MM.1S (cell line): ENCODE results near the gene LRMDA.

Experiments
- DNase-seq: peaks from one replicate; pipeline ENCODE4 v3.0.0-alpha.2; 2015
- H2AFZ ChIP-seq: fragments of 300-600 bp; sonication (generic); 2 replicates; pipeline ENCODE4 v1.6.0; 2016; ENCODE audit warnings: antibody characterized with exemption, low read length
- H3F3A ChIP-seq: fragments of 300-600 bp; sonication (generic); 2 replicates; pipeline ENCODE4 v1.6.1; 2016; ENCODE audit warnings: mild to moderate bottlenecking, antibody characterized with exemption, low read length, moderate library complexity, mixed read lengths; ENCODE audit not compliant: insufficient read depth
- H3K27ac ChIP-seq: fragments of 300-600 bp; sonication (generic); 2 replicates; pipeline ENCODE4 v1.5.1; 2016; ENCODE audit warnings: mild to moderate bottlenecking, low read length
- H3K27me3 ChIP-seq: fragments of 300-600 bp; sonication (generic); replicated peaks from 2 replicates; pipeline ENCODE4 v1.6.0; 2016; ENCODE audit warnings: low read length; ENCODE audit not compliant: insufficient read depth
- H3K36me3 ChIP-seq: fragments of 300-600 bp; sonication (generic); replicated peaks from 2 replicates; pipeline ENCODE4 v1.6.1; 2016; ENCODE audit warnings: mild to moderate bottlenecking, low read length, mixed read lengths; ENCODE audit not compliant: insufficient read depth
- H3K4me1 ChIP-seq: fragments of 300-600 bp; sonication (generic); 2 replicates; pipeline ENCODE4 v1.6.1; 2016; ENCODE audit warnings: low read length, mixed read lengths
- H3K4me2 ChIP-seq: fragments of 300-600 bp; sonication (generic); 2 replicates; pipeline ENCODE4 v1.6.0; 2016; ENCODE audit warnings: low read depth, low read length
- H3K4me3 ChIP-seq: fragments of 300-600 bp; sonication (generic); 2 replicates; pipeline ENCODE4 v1.5.1; 2016; ENCODE audit warnings: low read length, mixed read lengths
- H3K79me2 ChIP-seq: fragments of 300-600 bp; sonication (generic); 2 replicates; pipeline ENCODE4 v1.6.1; 2016; ENCODE audit warnings: mixed run types, low read length, mixed read lengths
- H3K9ac ChIP-seq: fragments of 300-600 bp; sonication (generic); 2 replicates; pipeline ENCODE4 v1.6.1; 2016; ENCODE audit warnings: low read length, mixed read lengths
- H3K9me2 ChIP-seq: fragments of 300-600 bp; sonication (generic); replicated peaks from 2 replicates; pipeline ENCODE4 v1.6.1; 2016; ENCODE audit warnings: mild to moderate bottlenecking, low read length, mixed read lengths; ENCODE audit not compliant: insufficient read depth
- H3K9me3 ChIP-seq: fragments of 300-600 bp; sonication (generic); replicated peaks from 2 replicates; pipeline ENCODE4 v1.6.1; 2016; ENCODE audit warnings: mild to moderate bottlenecking, low read length, mixed read lengths; ENCODE audit not compliant: insufficient read depth
- H4K20me1 ChIP-seq: fragments of 300-600 bp; sonication (generic); 2 replicates; pipeline ENCODE4 v1.6.1; 2016; ENCODE audit warnings: mild to moderate bottlenecking, low read length, moderate library complexity, mixed read lengths; ENCODE audit not compliant: insufficient read depth
- CTCF ChIP-seq: fragments of 300-600 bp; sonication (generic); IDR thresholded peaks from 2 replicates; pipeline ENCODE4 v1.5.1; 2016; ENCODE audit warnings: antibody characterized with exemption, low read length, mixed read lengths
- EZH2 ChIP-seq: fragments of 300-600 bp; sonication (generic); optimal IDR thresholded peaks from 2 replicates; pipeline ENCODE3; 2017; ENCODE audit warnings: low read depth, mild to moderate bottlenecking, antibody characterized with exemption, low read length, mixed read lengths
- EZH2phosphoT487 ChIP-seq: fragments of 300-600 bp; sonication (generic); IDR thresholded peaks from 2 replicates; pipeline ENCODE4 v1.6.1; 2018; ENCODE audit warnings: antibody characterized with exemption, low read length

LRMDA gene

GRCh38 chr10:75957314-75958120, 526.1 kb downstream of the LRMDA start:
- DNase-seq = no peak
- Histone ChIP-seq H3K27ac (no peak overlapping the region), H3F3A (no peaks in the 10 kb centered on the region)

GRCh38 chr10:75959209-75959608, 527.8 kb downstream of the LRMDA start:
- Histone ChIP-seq H3K9me2 (no peaks in the 10 kb centered on the region), H4K20me1 (no peaks in the 10 kb centered on the region), H3K9ac (no peak overlapping the region), H3K4me2 (no peak overlapping the region), H3K27ac (no peak overlapping the region), H3F3A (no peaks in the 10 kb centered on the region), H3K9me3 (no peaks in the 10 kb centered on the region), H2AFZ (no peak overlapping the region), H3K36me3 (no peaks in the 10 kb centered on the region), H3K4me1 (no peaks in the 10 kb centered on the region), H3K27me3 (no peaks in the 10 kb centered on the region), H3K4me3 (no peak overlapping the region), H3K79me2 (no peaks in the 10 kb centered on the region)
- DNase-seq = no peak
- no peak for TF ChIP-seq CTCF
- TF ChIP-seq EZH2phosphoT487 = no peak
- no peak for TF ChIP-seq EZH2

More at GRCh38 chr10:75957314-75958120, 526.1 kb downstream of the LRMDA start:
- H2AFZ ChIP-seq = no peak overlapping the region
- no peak overlapping the region for H3K9ac ChIP-seq
- H4K20me1 ChIP-seq = no peaks in the 10 kb centered on the region
- no peaks in the 10 kb centered on the region for H3K9me3 ChIP-seq
- H3K79me2 ChIP-seq = no peaks in the 10 kb centered on the region
- H3K4me1 ChIP-seq = no peaks in the 10 kb centered on the region
- no peak overlapping the region for H3K4me3 ChIP-seq
- TF ChIP-seq EZH2 (no peak), CTCF (no peak), EZH2phosphoT487 (no peak)
- no peaks in the 10 kb centered on the region for H3K27me3 ChIP-seq
- H3K36me3 ChIP-seq = no peaks in the 10 kb centered on the region
- H3K4me2 ChIP-seq = no peak overlapping the region
- H3K9me2 ChIP-seq = no peaks in the 10 kb centered on the region

GRCh38 chr10:75959912-75960311, 528.5 kb downstream of the LRMDA start:
- H3K79me2 ChIP-seq = no peaks in the 10 kb centered on the region
- H3F3A ChIP-seq = no peaks in the 10 kb centered on the region
- no peak overlapping the region for H3K9ac ChIP-seq
- no peaks in the 10 kb centered on the region for H3K9me2 ChIP-seq
- no peaks in the 10 kb centered on the region for H3K9me3 ChIP-seq
- no peak overlapping the region for H3K4me3 ChIP-seq
- no peaks in the 10 kb centered on the region for H3K4me1 ChIP-seq
- H2AFZ ChIP-seq = no peak overlapping the region
- no peaks in the 10 kb centered on the region for H3K36me3 ChIP-seq
- H3K27me3 ChIP-seq = no peaks in the 10 kb centered on the region
- DNase-seq = no peak
- H3K4me2 ChIP-seq = no peak overlapping the region
- TF ChIP-seq EZH2 = no peak
- no peak for TF ChIP-seq CTCF
- no peak for TF ChIP-seq EZH2phosphoT487
- no peak overlapping the region for H3K27ac ChIP-seq
- no peaks in the 10 kb centered on the region for H4K20me1 ChIP-seq
